Measurements from ENCODE around the gene NEUROD4. TPM values are rescaled to one million over a fixed set of nuclear protein-coding genes. Genes with fewer than 3 reads are reported as not detected.

NEUROD4 gene
- total RNA-seq, 4 donors from 2014 or later = not detected

- TF ChIP-seq CTCF (IDR thresholded peaks at IDR 0.05; ENCODE audit: low read depth) = no peak
These were observed 16.7 kb downstream of the NEUROD4 start for GRCh38 chr12:55036326-55037115.

GRCh38 chr12:55037351-55037987, 17.7 kb downstream of the NEUROD4 start:
- TF ChIP-seq CTCF (IDR thresholded peaks at IDR 0.05; ENCODE audit: low read depth) = no peak

- TF ChIP-seq CTCF (IDR thresholded peaks at IDR 0.05; ENCODE audit: low read depth) = no peak
These were observed 19.9 kb downstream of the NEUROD4 start for GRCh38 chr12:55039395-55040354.

GRCh38 chr12:55041345-55042055, 21.7 kb downstream of the NEUROD4 start:
- no peak for TF ChIP-seq CTCF (IDR thresholded peaks at IDR 0.05; ENCODE audit: low read depth)

- no peak for TF ChIP-seq CTCF (IDR thresholded peaks at IDR 0.05; ENCODE audit: low read depth)
These were observed 23.8 kb downstream of the NEUROD4 start for GRCh38 chr12:55043542-55043941.

GRCh38 chr12:55044135-55044534, 24.4 kb downstream of the NEUROD4 start:
- TF ChIP-seq CTCF (IDR thresholded peaks at IDR 0.05; ENCODE audit: low read depth) = no peak
